H1 (cell line): ENCODE results near the gene DDC. TPM values are rescaled to one million over a fixed set of nuclear protein-coding genes. Genes with fewer than 3 reads are reported as not detected.

Source experiments
- CTCF ChIA-PET: fragments of 300-600 bp; sonication (Branson Sonifier 250); formaldehyde crosslinking; loops from one replicate; lab custom pipeline; 2021; ENCODE audit not compliant: partially characterized antibody; lab: Charles Lee
- POLR2A ChIA-PET: fragments of 300-600 bp; sonication (Branson Sonifier 250); formaldehyde crosslinking; loops from one replicate; lab custom pipeline; 2021; ENCODE audit warnings: inconsistent platforms; ENCODE audit not compliant: partially characterized antibody; lab: Charles Lee
- DNase-seq, 2 experiments: peaks; one replicate each; pipeline versions ENCODE4 v3.0.0 to v3.0.0-alpha.2; 2010 to 2022; ENCODE audit warnings: low spot score in 2 of 2, low read depth in 1 of 2, mixed read lengths in 1 of 2
- FAIRE-seq: peaks from 2 replicates; lab custom pipeline; 2011; peaks lifted over from hg19 to GRCh38; lab: Jason Lieb, UNC
- H2AFZ ChIP-seq: 2 replicates; pipeline ENCODE4 v1.8.1; 2012; ENCODE audit warnings: low read length, inconsistent platforms
- H2AK5ac ChIP-seq: 2 replicates; pipeline ENCODE4 v1.6.1; 2013; ENCODE audit warnings: low read depth, low read length
- H2BK120ac ChIP-seq: replicated peaks from 2 replicates; pipeline ENCODE3; 2013; ENCODE audit warnings: low read depth, low read length, inconsistent platforms
- H2BK12ac ChIP-seq: 2 replicates; pipeline ENCODE4 v1.6.1; 2013; ENCODE audit warnings: low read depth, low read length
- H2BK15ac ChIP-seq: 2 replicates; pipeline ENCODE4 v1.6.1; 2013; ENCODE audit warnings: low read length
- H2BK20ac ChIP-seq: 2 replicates; pipeline ENCODE4 v1.6.1; 2013; ENCODE audit warnings: low read length
- H2BK5ac ChIP-seq: 2 replicates; pipeline ENCODE4 v1.6.1; 2013; ENCODE audit warnings: low read depth, low read length
- H3K14ac ChIP-seq: 2 replicates; pipeline ENCODE4 v1.6.1; 2013; ENCODE audit warnings: inconsistent platforms; ENCODE audit not compliant: insufficient read length
- H3K18ac ChIP-seq: 2 replicates; pipeline ENCODE4 v1.6.1; 2013; ENCODE audit warnings: low read length; ENCODE audit errors: extremely low read depth
- H3K23ac ChIP-seq: 2 replicates; pipeline ENCODE4 v1.6.1; 2013; ENCODE audit warnings: inconsistent platforms; ENCODE audit not compliant: insufficient read length
- H3K23me2 ChIP-seq: 2 replicates; pipeline ENCODE4 v1.6.1; 2013; ENCODE audit warnings: low read depth, low read length
- H3K27ac ChIP-seq: 2 replicates; pipeline ENCODE4 v1.6.1; 2011; ENCODE audit warnings: low read depth, low read length, inconsistent platforms
- H3K27me3 ChIP-seq, 4 experiments: replicated peaks in 1 of 4; 1 replicate in 1 of 4; 2 replicates in 3 of 4; pipeline versions ENCODE4 v1.6.1 to v1.8.1; 2011 to 2013; ENCODE audit warnings: low read length in 3 of 4, mild to moderate bottlenecking in 3 of 4, inconsistent platforms in 2 of 4, mixed read lengths in 2 of 4, moderate library complexity in 1 of 4; ENCODE audit not compliant: control insufficient read depth in 3 of 4, insufficient read depth in 3 of 4; ENCODE audit errors: extremely low read depth in 1 of 4
- H3K36me3 ChIP-seq, 4 experiments: 2 replicates each; pipeline versions ENCODE4 v1.6.1 to v1.8.1; 2011 to 2013; ENCODE audit warnings: mild to moderate bottlenecking in 4 of 4, low read length in 3 of 4, moderate library complexity in 2 of 4, control low read depth in 1 of 4, inconsistent platforms in 1 of 4; ENCODE audit not compliant: insufficient read depth in 4 of 4, control insufficient read depth in 2 of 4
- H3K4ac ChIP-seq: replicated peaks from 2 replicates; pipeline ENCODE3; 2013; ENCODE audit warnings: low read length, low read depth, mixed read lengths, inconsistent platforms; ENCODE audit not compliant: insufficient read length
- H3K4me1 ChIP-seq, 4 experiments: replicated peaks in 1 of 4; 1 replicate in 1 of 4; 2 replicates in 3 of 4; pipeline versions ENCODE4 v1.6.1 to v1.8.1; 2011 to 2013; ENCODE audit warnings: low read length in 3 of 4, inconsistent platforms in 2 of 4, mixed read lengths in 1 of 4; ENCODE audit not compliant: insufficient read depth in 4 of 4, control insufficient read depth in 3 of 4
- H3K4me2 ChIP-seq, 2 experiments: 2 replicates each; pipeline versions ENCODE4 v1.6.1 to v1.8.1; 2011 to 2013; ENCODE audit warnings: low read depth in 2 of 2, low read length in 2 of 2, control low read depth in 1 of 2, inconsistent platforms in 1 of 2, mild to moderate bottlenecking in 1 of 2; ENCODE audit not compliant: insufficient read depth in 1 of 2
- H3K4me3 ChIP-seq, 4 experiments: fragments of 200-600, 300-600 bp in 1 of 4; sonication (generic), shearing (Covaris generic), sonication (Bioruptor Twin) in 1 of 4; 2 replicates each; pipeline versions ENCODE4 v1.5.1 to v1.8.1; 2011 to 2016; ENCODE audit warnings: low read length in 4 of 4, low read depth in 3 of 4, control low read depth in 2 of 4, inconsistent platforms in 2 of 4, mild to moderate bottlenecking in 2 of 4, mixed read lengths in 1 of 4, moderate library complexity in 1 of 4; ENCODE audit not compliant: insufficient read depth in 2 of 4; ENCODE audit errors: extremely low read depth in 1 of 4
- H3K56ac ChIP-seq: replicated peaks from 2 replicates; pipeline ENCODE3; 2013; ENCODE audit warnings: low read depth, mild to moderate bottlenecking, mixed read lengths, low read length, inconsistent platforms; ENCODE audit not compliant: insufficient read length
- H3K79me1 ChIP-seq: 2 replicates; pipeline ENCODE4 v1.6.1; 2013; ENCODE audit warnings: low read depth, low read length, control low read depth
- H3K79me2 ChIP-seq, 2 experiments: 2 replicates each; pipeline versions ENCODE4 v1.6.1 to v1.8.1; 2012 to 2013; ENCODE audit warnings: low read length in 2 of 2, mild to moderate bottlenecking in 2 of 2, inconsistent platforms in 1 of 2; ENCODE audit not compliant: insufficient read depth in 2 of 2, control insufficient read depth in 1 of 2
- H3K9ac ChIP-seq, 4 experiments: replicated peaks in 1 of 4; 1 replicate in 1 of 4; 2 replicates in 3 of 4; pipeline versions ENCODE4 v1.6.1 to v1.8.1; 2011 to 2013; ENCODE audit warnings: low read depth in 3 of 4, low read length in 3 of 4, control low read depth in 2 of 4, mild to moderate bottlenecking in 2 of 4, moderate library complexity in 2 of 4, inconsistent platforms in 1 of 4; ENCODE audit errors: extremely low read depth in 1 of 4
- H3K9me3 ChIP-seq, 2 experiments: 2 replicates each; pipeline versions ENCODE4 v1.6.1 to v1.8.1; 2012 to 2013; ENCODE audit warnings: mild to moderate bottlenecking in 2 of 2, moderate library complexity in 2 of 2, control low read depth in 1 of 2, inconsistent platforms in 1 of 2, low read depth in 1 of 2, low read length in 1 of 2, mixed read lengths in 1 of 2; ENCODE audit not compliant: insufficient read depth in 2 of 2
- H4K20me1 ChIP-seq, 2 experiments: replicated peaks in 1 of 2; 2 replicates each; pipeline versions ENCODE3 to v1.8.1; 2011 to 2013; ENCODE audit warnings: inconsistent platforms in 2 of 2, low read length in 2 of 2, mild to moderate bottlenecking in 1 of 2; ENCODE audit not compliant: insufficient read depth in 2 of 2, control insufficient read depth in 1 of 2
- H4K5ac ChIP-seq: 2 replicates; pipeline ENCODE4 v1.6.1; 2013; ENCODE audit warnings: low read length, low read depth, mixed read lengths, inconsistent platforms; ENCODE audit not compliant: insufficient read length
- H4K8ac ChIP-seq: 2 replicates; pipeline ENCODE4 v1.8.0; 2013; ENCODE audit warnings: mild to moderate bottlenecking, moderate library complexity, low read length, inconsistent platforms; ENCODE audit not compliant: insufficient read depth; ENCODE audit errors: extremely low read depth
- H4K91ac ChIP-seq: replicated peaks from 2 replicates; pipeline ENCODE3; 2013; ENCODE audit warnings: low read length, mixed read lengths, inconsistent platforms; ENCODE audit not compliant: insufficient read length
- BRCA1 ChIP-seq: IDR thresholded peaks from 2 replicates; pipeline ENCODE4 v1.6.1; 2012; ENCODE audit warnings: low read depth, low read length, improper control_type of control experiment
- GABPA ChIP-seq: IDR thresholded peaks from 2 replicates; pipeline ENCODE4 v1.6.1; 2011; ENCODE audit warnings: mild to moderate bottlenecking, low read length, moderate library complexity, borderline replicate concordance; ENCODE audit not compliant: insufficient read depth
- HDAC2 ChIP-seq, 2 experiments: fragments of 300-600 bp in 1 of 2; sonication (generic) in 1 of 2; IDR thresholded peaks; 2 replicates each; pipeline ENCODE4 v1.6.1; 2011 to 2012; ENCODE audit warnings: low read depth in 2 of 2, low read length in 2 of 2, mild to moderate bottlenecking in 2 of 2, moderate library complexity in 2 of 2, borderline replicate concordance in 1 of 2, inconsistent platforms in 1 of 2
- NRF1 ChIP-seq: IDR thresholded peaks from 2 replicates; pipeline ENCODE4 v1.6.1; 2011; ENCODE audit warnings: mild to moderate bottlenecking, low read depth, low read length, improper control_type of control experiment
- POLR2AphosphoS5 ChIP-seq: IDR thresholded peaks from 2 replicates; pipeline ENCODE4 v1.6.1; 2011; ENCODE audit warnings: low read depth, low read length
- RBBP5 ChIP-seq: IDR thresholded peaks from 2 replicates; pipeline ENCODE4 v1.7.1; 2012; ENCODE audit warnings: low read depth, mild to moderate bottlenecking, inconsistent platforms, low read length, moderate library complexity, borderline replicate concordance
- TAF1 ChIP-seq: IDR thresholded peaks from 2 replicates; pipeline ENCODE4 v1.6.1; 2011; ENCODE audit warnings: mild to moderate bottlenecking, low read depth, low read length
- YY1 ChIP-seq: IDR thresholded peaks from 2 replicates; pipeline ENCODE4 v1.6.1; 2011; ENCODE audit warnings: low read depth, mild to moderate bottlenecking, low read length
- WGBS, 2 experiments: shearing (Covaris generic) in 1 of 2; methylation state at CpG; one replicate each; pipeline versions ENCODE4 v1.1.6 to v1.1.7; 2013 to 2015; ENCODE audit warnings: low lambda C conversion rate in 2 of 2, mixed read lengths in 2 of 2, inconsistent platforms in 1 of 2, low coverage in 1 of 2, missing lambda C conversion rate in 1 of 2; ENCODE audit not compliant: insufficient replicate concordance in 2 of 2, insufficient coverage in 1 of 2, insufficient read length in 1 of 2; ENCODE audit errors: extremely low coverage in 1 of 2, missing lambda C conversion rate in 1 of 2; 5-methylcytosine and 5-hydroxymethylcytosine counted together
- polyA plus RNA-seq, 7 experiments: library from polyadenylated mRNA; depleted of rRNA in 3 of 7; stranded (reverse) in 5 of 7; unstranded in 2 of 7; fragments of >200 nt in 5 of 7; fragments of 200-250 nt in 2 of 7; gene quantifications; 1 replicate in 5 of 7; 2 replicates in 1 of 7; 4 replicates in 1 of 7; pipeline versions ENCODE4 v1.2.1 to v1.2.3, GENCODE V29; 2011 to 2013; ENCODE audit warnings: missing spikeins in 2 of 7, mixed read lengths in 2 of 7
- total RNA-seq: library from RNA; stranded (reverse); fragmentation: NEBNext Ultra II Directional; extraction: Animal tissue kit (Norgen Biotek cat#: 25700); gene quantifications from 2 replicates; pipeline ENCODE4 v1.2.1, GENCODE V29; 2021

Gene DDC
- total and polyA plus RNA-seq, 2 of the 8 experiments (the other 6 are each of a cell fraction or from before 2014, with no cell fraction given), result 0.05 TPM; not detected in 1

DNA sequence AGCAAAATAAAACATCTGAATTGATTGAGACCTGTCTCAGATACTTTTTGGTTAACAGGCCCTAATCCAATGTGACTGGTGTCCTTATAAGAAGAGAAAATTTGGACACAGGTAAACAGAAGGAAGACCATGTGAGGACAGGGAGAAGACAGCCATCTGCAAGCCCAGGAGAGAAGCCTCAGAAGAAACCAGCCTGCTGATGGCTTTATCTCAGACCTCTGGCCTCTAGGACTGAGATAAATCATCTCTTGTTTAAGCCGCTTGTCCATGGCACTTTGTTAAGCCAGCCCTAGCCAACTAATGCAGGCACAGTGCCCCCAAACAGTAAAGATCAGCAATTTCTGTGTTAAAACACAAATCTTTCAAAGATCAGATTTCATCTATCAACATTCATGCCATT lies 73.3 kb downstream of the DDC start:
- Histone ChIP-seq H3K27ac (no peak overlapping the region), H3K79me2 (no peaks in the 10 kb centered on the region), H2BK120ac (no peak overlapping the region), H4K8ac (no peak overlapping the region), H2BK5ac (no peak overlapping the region), H2BK15ac (no peak overlapping the region), H4K91ac (no peak overlapping the region), H3K4me3 (no peak overlapping the region), H2BK12ac (no peak overlapping the region), H3K79me1 (no peaks in the 10 kb centered on the region), H3K27me3 (no peaks in the 10 kb centered on the region), H3K18ac (no peak overlapping the region), H3K4ac (no peak overlapping the region), H2AFZ (no peak overlapping the region), H4K5ac (no peak overlapping the region), H3K23me2 (no peaks in the 10 kb centered on the region), H3K14ac (no peak overlapping the region), H3K9me3 (peaks cover 5 to 8% of the 10 kb centered on the region in 2 experiments), H3K23ac (no peak overlapping the region), H3K36me3 (no peaks in the 10 kb centered on the region), H3K4me1 (no peaks in the 10 kb centered on the region), H3K9ac (no peak overlapping the region), H4K20me1 (no peaks in the 10 kb centered on the region), H3K56ac (no peak overlapping the region), H2BK20ac (no peak overlapping the region), H2AK5ac (no peak overlapping the region), H3K4me2 (no peak overlapping the region)
- FAIRE-seq (no peak), DNase-seq (no peak)
- WGBS, 2 experiments, result 100% methylated on average over 1 of the region's 1 CpG; no CpG with 5 or more reads in 1 of the 2 experiments
- TF ChIP-seq HDAC2 (IDR thresholded peaks at IDR 0.05; ENCODE audit: borderline replicate concordance in 1 of 2, low read depth in 2 of 2, low read length in 2 of 2), result no peak
- TF ChIP-seq TAF1, result no peak
- no peak for TF ChIP-seq YY1
- TF ChIP-seq NRF1, result no peak
- TF ChIP-seq RBBP5, result no peak
- no peak for TF ChIP-seq POLR2AphosphoS5
- TF ChIP-seq BRCA1, result no peak
- TF ChIP-seq GABPA, result no peak
- POLR2A ChIA-PET, result no interaction called here
- CTCF ChIA-PET, result interaction anchor here (0.8 kb wide), 1 partner anchor 21 kb away, joined by 3 read pairs; no protein-coding TSS in a partner anchor
